22Rv1 (cell line): ENCODE data around the gene SLC29A2.
"Not testable (repeated sequence)": the region's sequence is repeated elsewhere in the genome, so short reads cannot be mapped to it uniquely, and the experiment has no call there.

ENCODE experiments used
- H3K27ac ChIP-seq: fragments of 450-650 bp; 2 replicates; pipeline ENCODE4 v1.5.1; 2017
- CTCF ChIP-seq: fragments of 450-650 bp; IDR thresholded peaks from 2 replicates; pipeline ENCODE4 v1.5.1; 2017; ENCODE audit warnings: mild to moderate bottlenecking
- ZFX ChIP-seq: fragments of 450-650 bp; IDR thresholded peaks from 2 replicates; pipeline ENCODE4 v1.6.1; 2017; ENCODE audit warnings: antibody characterized with exemption, borderline replicate concordance

Gene SLC29A2

GRCh38 chr11:66365166-66365565 is 6.4 kb downstream of the SLC29A2 start:
- peak overlapping the region; percentile 46 for H3K27ac ChIP-seq
- TF ChIP-seq CTCF (no peak), ZFX (no peak)

DNA sequence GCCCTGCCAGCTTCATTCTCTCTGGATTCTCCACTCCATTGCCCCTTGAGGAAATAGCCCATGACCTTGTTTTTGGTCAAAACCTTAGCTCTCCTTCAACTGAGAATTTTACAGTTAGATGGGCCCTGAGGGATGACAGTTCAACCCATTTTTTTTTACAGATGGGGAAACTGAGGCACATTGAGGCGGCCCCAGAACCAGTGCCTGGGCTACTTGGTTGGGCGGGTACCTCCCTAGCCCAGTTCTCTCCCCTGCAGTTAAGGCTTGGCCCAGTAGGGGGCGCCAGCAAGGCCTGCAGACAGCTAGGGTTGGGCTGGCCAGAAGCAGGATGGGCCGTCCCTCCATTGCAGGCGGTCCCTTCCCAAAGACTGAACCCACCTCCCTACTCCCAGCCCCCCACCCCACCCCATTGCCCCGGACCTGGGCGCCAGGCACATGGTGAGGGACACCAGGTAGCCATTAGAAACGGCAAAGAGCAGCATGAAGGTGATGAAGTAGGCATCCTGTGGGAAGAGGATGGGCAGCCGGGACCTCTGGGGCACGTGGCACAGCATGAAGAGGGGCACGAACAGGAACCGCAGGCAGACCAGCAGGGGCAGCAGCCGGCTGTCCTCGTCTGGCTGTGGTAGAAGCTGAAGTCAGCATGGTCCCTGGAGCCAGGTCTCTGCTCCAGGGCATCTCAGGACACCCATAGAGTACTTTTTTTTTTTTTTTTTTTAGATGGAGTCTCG is 7.6 kb downstream of the SLC29A2 start:
- TF ChIP-seq CTCF, result peak; percentile 96
- TF ChIP-seq ZFX, result no peak
- peak overlapping the region; percentile 46; the same call in 1 of the 2 replicates for H3K27ac ChIP-seq

- no peak for TF ChIP-seq ZFX
- TF ChIP-seq CTCF, result no peak
- H3K27ac ChIP-seq, result peak overlapping the region; percentile 46
These were observed 8.4 kb downstream of the SLC29A2 start for GRCh38 chr11:66363187-66363601.

DNA sequence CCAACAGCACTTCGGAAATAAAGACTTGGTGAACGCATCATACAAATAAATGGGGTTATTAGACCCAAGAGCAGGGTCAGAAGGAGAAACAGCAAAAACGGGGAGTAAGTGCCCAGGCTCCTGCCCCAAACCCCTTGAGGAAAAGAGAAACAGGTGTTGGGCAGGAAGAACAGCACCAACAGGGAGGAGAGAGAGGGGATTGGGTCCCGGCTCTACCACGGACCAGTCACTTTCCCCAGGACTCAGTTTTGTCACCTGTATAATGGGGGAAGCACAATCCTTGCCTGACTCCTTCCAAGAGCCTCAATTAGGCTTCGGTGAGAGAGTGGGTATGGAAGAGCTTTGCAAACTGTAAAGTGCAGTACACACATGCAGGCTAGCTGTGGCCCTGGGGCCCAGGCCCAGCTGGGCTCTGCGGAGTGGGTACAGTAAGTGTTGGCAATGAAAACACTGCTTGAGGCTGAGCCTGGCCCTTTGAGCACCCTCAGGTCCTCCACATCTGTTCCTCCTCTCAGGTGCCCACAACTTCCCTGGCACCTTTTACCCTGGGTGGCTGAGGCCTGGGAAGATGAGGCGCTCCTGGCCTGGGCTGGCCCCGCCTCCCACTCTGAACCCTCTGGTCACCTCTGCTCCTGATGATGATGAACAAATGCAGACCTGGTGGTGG is 8.9 kb downstream of the SLC29A2 start:
- TF ChIP-seq ZFX (no peak), CTCF (no peak)
- peak overlapping the region; percentile 46 for H3K27ac ChIP-seq

DNA sequence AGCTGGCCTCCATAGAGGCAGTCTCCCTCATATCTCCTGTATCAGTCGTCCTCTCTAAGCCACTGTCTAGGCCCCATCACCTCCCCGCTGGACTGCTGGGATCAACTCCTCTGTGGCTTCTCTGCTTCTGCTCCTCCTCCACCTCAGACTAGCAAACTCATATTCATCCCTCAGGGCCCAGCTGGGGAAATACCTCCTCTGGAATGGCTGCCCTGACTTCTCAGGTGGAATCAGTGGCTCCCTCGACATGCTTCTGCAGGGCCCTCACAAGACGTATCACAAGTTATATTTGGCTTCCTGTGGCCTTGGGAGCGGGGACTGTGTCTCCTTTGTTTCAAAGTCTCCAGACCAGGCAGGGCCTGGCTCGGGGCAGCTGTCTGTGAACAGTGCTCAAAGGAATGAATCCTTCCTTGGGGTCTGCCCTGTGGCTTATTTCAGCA is 10.0 kb downstream of the SLC29A2 start:
- peak overlapping the region; percentile 46 for H3K27ac ChIP-seq

DNA sequence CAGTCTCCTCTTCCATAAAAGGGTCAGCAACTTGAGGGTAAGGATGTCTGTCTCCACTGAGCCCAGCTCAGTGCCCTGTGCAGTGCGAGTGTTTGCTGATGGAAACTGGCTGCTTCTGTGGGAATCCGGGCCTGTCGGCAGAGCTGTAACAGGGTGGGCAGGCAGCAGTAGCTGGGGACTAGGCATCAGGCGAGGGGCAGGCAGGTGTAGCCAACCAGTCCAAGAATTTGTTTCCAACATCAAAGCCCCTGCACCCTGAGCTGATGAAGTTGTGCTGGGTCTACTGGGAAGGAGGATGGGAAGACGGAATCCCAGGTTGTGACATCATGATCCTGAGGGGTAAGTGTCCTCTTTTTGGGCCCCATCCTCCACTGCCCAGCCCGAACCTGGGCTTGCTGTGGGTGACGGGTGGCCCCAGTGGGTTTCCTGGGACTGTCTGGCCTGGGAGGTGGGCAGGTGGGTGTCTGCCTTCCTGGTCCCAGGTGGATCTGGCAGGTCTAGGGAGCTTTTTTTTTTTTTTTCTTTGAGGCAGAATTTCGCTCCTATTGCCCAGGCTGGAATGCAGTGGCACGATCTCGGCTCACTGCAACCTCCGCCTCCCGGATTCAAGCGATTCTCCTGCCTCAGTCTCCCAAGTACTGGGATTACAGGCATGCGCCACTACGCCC is 11.0 kb downstream of the SLC29A2 start:
- peak overlapping the region; percentile 46 for H3K27ac ChIP-seq
- TF ChIP-seq ZFX (no peak), CTCF (no peak)

More for the DNA sequence above, 10.0 kb downstream of the SLC29A2 start:
- no peak for TF ChIP-seq CTCF
- TF ChIP-seq ZFX, result no peak

DNA sequence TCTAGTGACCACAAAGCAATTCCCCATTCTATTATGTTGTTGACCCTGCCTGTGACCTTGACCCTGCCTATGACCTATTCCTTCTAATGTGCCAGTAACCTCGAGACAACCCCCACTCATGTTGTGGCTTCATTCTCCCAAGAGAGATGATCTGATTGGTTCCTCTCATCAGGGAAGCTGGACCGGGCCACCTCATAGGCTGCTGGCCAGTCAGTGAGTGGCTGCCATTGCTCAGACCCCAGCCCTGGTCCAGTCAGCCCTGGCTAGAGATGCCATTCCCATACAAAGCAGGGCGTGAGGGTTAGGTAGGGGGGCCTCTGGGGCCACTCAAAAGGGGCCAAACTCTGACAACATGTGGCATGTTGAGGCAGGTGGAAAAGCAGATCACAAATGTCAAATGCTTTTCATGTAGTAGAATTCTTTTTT is 11.9 kb downstream of the SLC29A2 start:
- TF ChIP-seq CTCF (no peak), ZFX (no peak)
- peak overlapping the region; percentile 46; the same call in 1 of the 2 replicates for H3K27ac ChIP-seq

GRCh38 chr11:66350560-66351235 is 20.9 kb downstream of the SLC29A2 start:
- not testable (repeated sequence) for H3K27ac ChIP-seq
